ENCODE measurements around the gene NPIPA3.
"Not testable (repeated sequence)": the region's sequence is repeated elsewhere in the genome, so short reads cannot be mapped to it uniquely, and the experiment has no call there.

Gene NPIPA3

GRCh38 chr16:14703156-14704011, at the start of gene NPIPA3:
TSS of gene NPIPA3 (plus strand) at chr16:14703411. CDS start at chr16:14708944, 5,533 bp downstream.
- not testable (repeated sequence) for DNase-seq

DNA sequence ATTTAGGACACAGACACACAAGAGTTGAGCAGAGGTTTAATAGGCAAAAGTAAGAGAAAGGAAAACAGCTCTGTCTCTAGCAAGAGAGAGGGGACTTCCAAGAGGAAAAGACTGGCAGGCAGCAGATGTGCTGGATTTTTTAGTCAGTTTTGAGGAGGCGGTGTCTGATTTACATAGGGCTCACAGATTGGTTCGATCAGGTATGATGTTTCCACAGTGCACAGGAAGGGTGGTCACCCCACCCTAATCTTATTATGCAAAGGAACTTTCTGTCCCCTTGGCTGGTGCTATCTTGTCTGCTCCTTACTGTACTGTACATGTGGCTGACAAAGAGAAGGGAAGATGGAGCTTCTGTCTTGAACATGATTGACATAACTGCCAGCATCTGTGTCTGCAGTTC, 45.1 kb upstream of the NPIPA3 start:
- DNase-seq = no peak

DNA sequence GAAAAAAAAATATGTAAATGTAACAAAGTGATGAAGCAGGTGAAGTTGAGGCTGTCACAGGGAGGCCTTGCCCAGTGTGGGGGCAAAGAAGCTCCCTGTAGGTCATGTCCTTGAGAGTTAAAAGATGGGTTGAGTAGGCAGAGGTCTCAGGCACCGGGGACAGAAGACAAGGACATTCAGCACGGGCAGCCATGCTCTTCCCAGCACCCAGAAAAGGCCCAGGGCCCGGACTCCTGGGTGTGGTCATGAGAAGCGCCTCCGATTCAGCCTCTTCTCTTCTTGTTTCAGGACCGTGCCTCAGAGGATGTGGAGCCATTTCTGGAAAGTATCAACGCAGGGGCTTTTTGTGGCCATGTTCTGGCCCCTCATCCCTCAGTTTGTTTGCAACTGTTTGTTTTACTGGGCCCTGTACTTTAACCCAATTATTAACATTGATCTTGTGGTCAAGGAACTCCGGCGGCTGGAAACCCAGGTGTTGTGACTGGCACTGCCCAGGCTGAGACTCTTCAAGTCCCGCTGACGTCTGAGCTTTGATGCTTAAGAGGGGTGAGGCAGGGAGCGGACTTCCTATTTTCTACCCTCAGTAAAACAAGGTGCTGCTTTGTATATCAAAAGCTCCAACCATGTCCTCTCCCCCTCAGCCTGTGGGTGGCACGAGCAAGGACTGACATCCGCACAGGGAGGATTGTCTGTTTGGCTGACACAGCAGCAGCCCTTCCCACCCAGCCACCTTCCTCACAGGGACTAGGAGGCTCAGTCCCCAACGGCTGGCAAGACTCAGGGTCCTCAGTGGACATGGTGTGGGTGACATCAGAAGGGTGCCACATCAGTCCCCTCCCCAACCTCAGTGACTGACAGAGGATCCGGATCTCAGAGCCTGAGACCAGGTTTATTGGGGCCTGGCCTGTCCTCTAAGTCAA, 35.6 kb upstream of the NPIPA3 start:
- no peak for DNase-seq

- DNase-seq = no peak
Measured at GRCh38 chr16:14668556-14669223, 34.5 kb upstream of the NPIPA3 start.

DNA sequence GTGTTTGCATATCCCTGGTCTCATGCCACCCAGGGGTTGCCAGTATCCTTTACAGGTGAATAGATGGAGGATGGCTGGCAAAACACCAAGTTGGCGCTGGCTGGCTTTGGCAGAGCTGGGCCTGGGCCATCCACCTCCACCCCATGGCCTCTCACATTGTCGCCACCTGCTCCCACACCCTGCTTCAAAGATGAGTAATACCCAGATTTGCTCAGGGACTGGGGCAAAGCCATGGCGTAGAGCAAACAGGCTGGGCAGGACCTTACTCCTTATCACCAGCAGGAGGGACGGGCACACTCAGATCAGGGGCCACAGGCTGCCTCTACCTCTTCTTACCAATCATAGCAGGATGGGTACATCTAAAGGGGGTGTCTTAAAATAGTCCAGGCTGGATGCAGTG, 33.4 kb upstream of the NPIPA3 start:
- DNase-seq = no peak

- DNase-seq = no peak
Measured at GRCh38 chr16:14672403-14672971, 30.7 kb upstream of the NPIPA3 start.

GRCh38 chr16:14676633-14677032, 26.6 kb upstream of the NPIPA3 start:
- no peak for DNase-seq

DNA sequence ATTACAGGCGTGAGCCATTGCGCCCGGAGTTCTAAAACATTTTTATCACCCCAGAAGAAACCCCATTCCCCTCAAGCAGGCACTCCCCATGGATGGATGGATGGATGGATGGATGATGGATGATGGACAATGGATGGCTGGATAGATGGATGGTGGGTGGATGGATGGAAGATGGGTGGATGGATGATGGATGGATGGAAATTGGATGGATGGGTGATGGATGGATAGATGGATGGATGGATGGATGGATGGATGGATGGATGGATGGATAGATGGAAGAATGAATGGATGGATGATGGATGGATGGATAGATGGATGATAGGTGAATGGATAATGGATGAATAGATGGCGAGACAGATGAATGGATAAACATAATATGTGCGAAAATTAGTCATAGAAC, 25.6 kb upstream of the NPIPA3 start:
- DNase-seq = no peak

GRCh38 chr16:14678748-14679497, 24.3 kb upstream of the NPIPA3 start:
- DNase-seq = no peak

GRCh38 chr16:14680396-14680795, 22.8 kb upstream of the NPIPA3 start:
- not testable (repeated sequence) for DNase-seq

- no peak for DNase-seq
Measured at GRCh38 chr16:14681115-14681514, 22.1 kb upstream of the NPIPA3 start.

- DNase-seq = no peak
Measured at GRCh38 chr16:14682121-14682520, 21.1 kb upstream of the NPIPA3 start.

GRCh38 chr16:14685870-14686793, 17.1 kb upstream of the NPIPA3 start:
- DNase-seq = not testable (repeated sequence)

DNA sequence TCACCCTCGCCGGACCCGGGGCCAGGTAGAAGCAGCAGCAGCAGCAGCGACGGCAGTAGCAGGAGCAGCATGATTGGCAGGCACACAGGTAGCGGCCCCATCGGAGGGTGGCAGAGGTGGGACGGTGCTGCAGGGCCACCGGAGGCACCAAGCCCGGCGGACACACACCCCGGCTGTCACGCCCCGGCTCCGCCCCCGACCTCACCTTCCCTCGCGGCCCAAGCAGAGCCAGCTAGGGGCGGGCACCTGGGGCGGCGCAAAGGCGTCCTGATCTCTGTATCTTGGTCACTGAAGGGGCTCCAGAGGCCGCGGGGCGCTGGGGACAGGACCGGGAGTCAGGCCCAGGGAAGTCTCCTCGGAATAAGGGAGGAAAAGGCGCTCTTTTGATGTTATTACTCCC, 9.1 kb upstream of the NPIPA3 start, which contains the start of gene PLA2G10:
PLA2G10 (minus strand) TSS at position 180 of the 400 bp plus-strand sequence; CDS start at position 101, 79 bp downstream.
- not testable (repeated sequence) for DNase-seq

DNA sequence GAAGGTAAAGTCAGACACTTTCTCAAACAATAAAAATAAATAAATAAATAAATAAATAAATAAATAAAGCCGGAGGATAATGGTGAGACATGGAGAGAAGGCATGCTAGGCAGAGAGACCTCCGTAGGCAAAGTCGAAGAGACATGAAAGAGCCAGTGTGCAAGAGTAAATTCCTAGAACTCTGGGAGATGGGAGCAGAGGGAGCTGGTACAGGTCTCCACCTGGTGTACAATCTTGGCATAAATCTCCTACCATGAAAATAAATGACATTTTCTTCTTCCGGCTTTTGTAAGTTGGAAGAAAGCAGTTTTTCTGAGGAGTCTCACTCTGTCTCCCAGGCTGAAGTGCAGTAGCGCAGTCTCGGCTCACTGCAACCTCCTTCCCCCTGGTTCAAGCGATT, 1.4 kb upstream of the NPIPA3 start:
- DNase-seq = not testable (repeated sequence)

DNA sequence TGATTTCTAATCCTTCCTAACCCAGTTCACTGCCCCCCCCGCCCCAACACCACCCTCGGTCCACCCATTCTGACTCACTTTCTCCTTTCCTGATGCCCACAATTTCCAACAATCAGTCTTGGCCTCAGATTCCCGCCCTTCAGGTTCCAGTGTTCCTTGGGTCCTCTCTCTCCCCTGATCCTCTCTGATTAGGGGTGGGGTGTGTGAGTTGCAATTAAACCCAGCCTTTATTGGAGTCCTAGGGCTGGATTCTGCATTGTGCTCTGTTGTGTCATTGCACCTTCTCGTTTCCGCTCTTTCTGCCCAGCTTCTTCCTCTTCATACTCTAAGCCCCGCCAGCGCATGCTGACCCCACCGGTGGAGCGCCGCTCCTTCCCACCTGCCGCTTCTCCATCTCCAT, 539 bp upstream of the NPIPA3 start:
- DNase-seq = not testable (repeated sequence)

DNA sequence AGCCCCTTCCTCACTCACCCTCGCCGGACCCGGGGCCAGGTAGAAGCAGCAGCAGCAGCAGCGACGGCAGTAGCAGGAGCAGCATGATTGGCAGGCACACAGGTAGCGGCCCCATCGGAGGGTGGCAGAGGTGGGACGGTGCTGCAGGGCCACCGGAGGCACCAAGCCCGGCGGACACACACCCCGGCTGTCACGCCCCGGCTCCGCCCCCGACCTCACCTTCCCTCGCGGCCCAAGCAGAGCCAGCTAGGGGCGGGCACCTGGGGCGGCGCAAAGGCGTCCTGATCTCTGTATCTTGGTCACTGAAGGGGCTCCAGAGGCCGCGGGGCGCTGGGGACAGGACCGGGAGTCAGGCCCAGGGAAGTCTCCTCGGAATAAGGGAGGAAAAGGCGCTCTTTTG, 30.0 kb downstream of the NPIPA3 start:
- not testable (repeated sequence) for DNase-seq

DNA sequence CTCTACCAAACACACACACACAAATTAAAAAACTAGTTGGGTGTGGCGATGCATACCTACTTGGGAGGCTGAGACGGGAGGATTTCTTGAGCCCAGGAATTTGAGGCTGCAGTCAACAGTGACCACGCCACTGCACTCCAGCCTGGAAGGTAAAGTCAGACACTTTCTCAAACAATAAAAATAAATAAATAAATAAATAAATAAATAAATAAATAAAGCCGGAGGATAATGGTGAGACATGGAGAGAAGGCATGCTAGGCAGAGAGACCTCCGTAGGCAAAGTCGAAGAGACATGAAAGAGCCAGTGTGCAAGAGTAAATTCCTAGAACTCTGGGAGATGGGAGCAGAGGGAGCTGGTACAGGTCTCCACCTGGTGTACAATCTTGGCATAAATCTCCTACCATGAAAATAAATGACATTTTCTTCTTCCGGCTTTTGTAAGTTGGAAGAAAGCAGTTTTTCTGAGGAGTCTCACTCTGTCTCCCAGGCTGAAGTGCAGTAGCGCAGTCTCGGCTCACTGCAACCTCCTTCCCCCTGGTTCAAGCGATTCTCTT, 37.7 kb downstream of the NPIPA3 start:
- DNase-seq = not testable (repeated sequence)

DNA sequence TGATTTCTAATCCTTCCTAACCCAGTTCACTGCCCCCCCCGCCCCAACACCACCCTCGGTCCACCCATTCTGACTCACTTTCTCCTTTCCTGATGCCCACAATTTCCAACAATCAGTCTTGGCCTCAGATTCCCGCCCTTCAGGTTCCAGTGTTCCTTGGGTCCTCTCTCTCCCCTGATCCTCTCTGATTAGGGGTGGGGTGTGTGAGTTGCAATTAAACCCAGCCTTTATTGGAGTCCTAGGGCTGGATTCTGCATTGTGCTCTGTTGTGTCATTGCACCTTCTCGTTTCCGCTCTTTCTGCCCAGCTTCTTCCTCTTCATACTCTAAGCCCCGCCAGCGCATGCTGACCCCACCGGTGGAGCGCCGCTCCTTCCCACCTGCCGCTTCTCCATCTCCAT, 38.6 kb downstream of the NPIPA3 start:
- not testable (repeated sequence) for DNase-seq

All from SW 1271 (cell line).